ENCODE results near the gene SMIM36.

SMIM36 gene

DNA sequence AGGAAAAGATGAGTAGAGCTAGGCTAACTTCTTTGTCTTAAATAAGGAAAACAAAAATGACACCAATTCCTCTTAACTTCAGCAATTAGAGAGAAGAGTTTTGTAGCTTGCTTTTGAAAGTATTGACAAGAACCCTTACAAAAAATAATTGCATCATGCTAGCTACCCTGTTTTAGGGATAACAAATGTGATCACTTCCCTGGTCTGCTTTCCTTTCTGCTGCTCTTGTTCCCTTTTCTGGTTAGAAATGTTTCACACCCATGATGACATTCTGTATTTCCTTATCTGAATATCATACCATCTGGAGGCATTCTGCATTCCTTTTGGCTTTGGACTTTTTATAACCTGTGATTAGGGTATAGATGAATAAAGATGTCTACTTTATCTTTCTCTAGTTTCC lies 9.9 kb upstream of the SMIM36 start:
- no peaks in the 10 kb centered on the region for H3K9me2 ChIP-seq (replicated peaks; ENCODE audit: insufficient read depth, low read length)
- no peaks in the 10 kb centered on the region for H3K36me3 ChIP-seq (replicated peaks; ENCODE audit: insufficient read depth, low read length)
- no peaks in the 10 kb centered on the region for H3K79me2 ChIP-seq (ENCODE audit: low read length)
- DNase-seq: no peak
- no peaks in the 10 kb centered on the region for H3K27me3 ChIP-seq (replicated peaks; ENCODE audit: insufficient read depth, low read length)
- no peak overlapping the region for H3K4me2 ChIP-seq (ENCODE audit: low read depth, low read length)
- no peak overlapping the region for H3K9ac ChIP-seq (ENCODE audit: low read length)
- H4K20me1 ChIP-seq (ENCODE audit: insufficient read depth, low read length): no peaks in the 10 kb centered on the region
- 0 out of 2 replicates have a peak, but pooled peaks cover 4% of the 10 kb centered on the region for H3K4me1 ChIP-seq (ENCODE audit: low read length)
- no peak overlapping the region for H2AFZ ChIP-seq (ENCODE audit: low read length)
- no peak overlapping the region for H3K4me3 ChIP-seq (ENCODE audit: low read length)
- no peaks in the 10 kb centered on the region for H3K9me3 ChIP-seq (replicated peaks; ENCODE audit: insufficient read depth, low read length)
- no peak overlapping the region for H3K27ac ChIP-seq (ENCODE audit: low read length)
- no peaks in the 10 kb centered on the region for H3F3A ChIP-seq (ENCODE audit: insufficient read depth, low read length)
- no peak for TF ChIP-seq EZH2 (optimal IDR thresholded peaks at IDR 0.05; ENCODE audit: low read depth, low read length)
- no peak for TF ChIP-seq EZH2phosphoT487 (IDR thresholded peaks at IDR 0.05; ENCODE audit: low read length)
- TF ChIP-seq, protein P1, sequence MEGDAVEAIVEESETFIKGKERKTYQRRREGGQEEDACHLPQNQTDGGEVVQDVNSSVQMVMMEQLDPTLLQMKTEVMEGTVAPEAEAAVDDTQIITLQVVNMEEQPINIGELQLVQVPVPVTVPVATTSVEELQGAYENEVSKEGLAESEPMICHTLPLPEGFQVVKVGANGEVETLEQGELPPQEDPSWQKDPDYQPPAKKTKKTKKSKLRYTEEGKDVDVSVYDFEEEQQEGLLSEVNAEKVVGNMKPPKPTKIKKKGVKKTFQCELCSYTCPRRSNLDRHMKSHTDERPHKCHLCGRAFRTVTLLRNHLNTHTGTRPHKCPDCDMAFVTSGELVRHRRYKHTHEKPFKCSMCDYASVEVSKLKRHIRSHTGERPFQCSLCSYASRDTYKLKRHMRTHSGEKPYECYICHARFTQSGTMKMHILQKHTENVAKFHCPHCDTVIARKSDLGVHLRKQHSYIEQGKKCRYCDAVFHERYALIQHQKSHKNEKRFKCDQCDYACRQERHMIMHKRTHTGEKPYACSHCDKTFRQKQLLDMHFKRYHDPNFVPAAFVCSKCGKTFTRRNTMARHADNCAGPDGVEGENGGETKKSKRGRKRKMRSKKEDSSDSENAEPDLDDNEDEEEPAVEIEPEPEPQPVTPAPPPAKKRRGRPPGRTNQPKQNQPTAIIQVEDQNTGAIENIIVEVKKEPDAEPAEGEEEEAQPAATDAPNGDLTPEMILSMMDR (IDR thresholded peaks at IDR 0.05; ENCODE audit: low read length): no peak

DNA sequence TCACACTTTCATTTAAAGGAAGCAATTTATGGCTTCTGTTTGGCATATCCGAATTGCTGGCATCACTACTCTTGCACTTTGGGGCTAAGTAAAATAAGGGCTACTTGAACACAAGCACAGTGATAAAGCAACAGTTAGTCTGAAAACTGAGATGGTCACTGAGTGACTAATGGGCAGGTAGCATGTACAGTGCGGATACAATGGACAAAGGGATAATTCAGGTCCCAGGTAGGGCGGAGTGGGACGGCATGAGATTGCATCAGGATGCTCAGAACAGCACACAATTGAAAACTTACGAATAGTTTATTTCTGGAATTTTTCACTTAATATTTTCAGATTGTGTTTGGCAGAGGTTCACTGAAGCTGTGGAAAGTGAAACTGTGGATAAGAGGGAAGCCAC lies 9.2 kb upstream of the SMIM36 start:
- Histone ChIP-seq H3F3A (ENCODE audit: insufficient read depth, low read length) (no peaks in the 10 kb centered on the region), H4K20me1 (ENCODE audit: insufficient read depth, low read length) (no peaks in the 10 kb centered on the region), H2AFZ (ENCODE audit: low read length) (no peak overlapping the region), H3K36me3 (replicated peaks; ENCODE audit: insufficient read depth, low read length) (no peaks in the 10 kb centered on the region), H3K9me2 (replicated peaks; ENCODE audit: insufficient read depth, low read length) (no peaks in the 10 kb centered on the region), H3K27ac (ENCODE audit: low read length) (no peak overlapping the region), H3K9ac (ENCODE audit: low read length) (no peak overlapping the region), H3K4me2 (ENCODE audit: low read depth, low read length) (no peak overlapping the region), H3K4me1 (ENCODE audit: low read length) (peaks cover 4% of the 10 kb centered on the region; the same call in 1 of the 2 replicates), H3K79me2 (ENCODE audit: low read length) (no peaks in the 10 kb centered on the region), H3K9me3 (replicated peaks; ENCODE audit: insufficient read depth, low read length) (no peaks in the 10 kb centered on the region), H3K27me3 (replicated peaks; ENCODE audit: insufficient read depth, low read length) (no peaks in the 10 kb centered on the region), H3K4me3 (ENCODE audit: low read length) (no peak overlapping the region)
- no peak for TF ChIP-seq EZH2 (optimal IDR thresholded peaks at IDR 0.05; ENCODE audit: low read depth, low read length)
- no peak for TF ChIP-seq EZH2phosphoT487 (IDR thresholded peaks at IDR 0.05; ENCODE audit: low read length)
- TF ChIP-seq, protein P1 (IDR thresholded peaks at IDR 0.05; ENCODE audit: low read length): no peak
- no peak for DNase-seq

DNA sequence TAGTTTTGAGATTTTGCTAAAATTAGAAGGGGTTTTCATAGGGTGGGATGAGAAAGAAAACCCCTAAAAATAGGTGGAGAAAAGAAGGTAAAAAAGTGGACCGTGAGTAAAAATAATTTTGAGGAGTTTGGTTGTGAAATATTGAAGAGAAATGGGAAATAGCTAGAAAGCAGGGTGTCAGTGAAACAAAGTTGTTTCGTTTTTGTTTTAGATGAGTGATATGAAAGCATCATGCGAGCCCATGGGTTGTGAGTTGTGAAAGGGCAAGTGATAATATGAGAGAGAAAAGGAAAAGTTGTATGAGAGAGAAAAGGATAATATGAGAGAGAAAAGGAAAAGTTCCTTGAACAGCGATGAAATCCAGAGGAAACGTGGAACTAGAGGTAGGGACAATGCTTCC lies 7.3 kb upstream of the SMIM36 start:
- Histone ChIP-seq H3K79me2 (ENCODE audit: low read length) (no peaks in the 10 kb centered on the region), H3K36me3 (replicated peaks; ENCODE audit: insufficient read depth, low read length) (no peaks in the 10 kb centered on the region), H3K27me3 (replicated peaks; ENCODE audit: insufficient read depth, low read length) (no peaks in the 10 kb centered on the region), H3K27ac (ENCODE audit: low read length) (no peak overlapping the region), H3K9me3 (replicated peaks; ENCODE audit: insufficient read depth, low read length) (no peaks in the 10 kb centered on the region), H3K9me2 (replicated peaks; ENCODE audit: insufficient read depth, low read length) (no peaks in the 10 kb centered on the region), H3K4me2 (ENCODE audit: low read depth, low read length) (no peak overlapping the region), H2AFZ (ENCODE audit: low read length) (no peak overlapping the region), H4K20me1 (ENCODE audit: insufficient read depth, low read length) (no peaks in the 10 kb centered on the region), H3K9ac (ENCODE audit: low read length) (no peak overlapping the region), H3K4me1 (ENCODE audit: low read length) (peaks cover 4% of the 10 kb centered on the region), H3K4me3 (ENCODE audit: low read length) (no peak overlapping the region), H3F3A (ENCODE audit: insufficient read depth, low read length) (no peaks in the 10 kb centered on the region)
- DNase-seq: no peak
- TF ChIP-seq EZH2phosphoT487 (IDR thresholded peaks at IDR 0.05; ENCODE audit: low read length): no peak
- TF ChIP-seq EZH2 (optimal IDR thresholded peaks at IDR 0.05; ENCODE audit: low read depth, low read length): no peak
- TF ChIP-seq, protein P1 (IDR thresholded peaks at IDR 0.05; ENCODE audit: low read length): no peak
